HCT116 (cell line): ENCODE results near the gene PCDH19. TPM values are rescaled to one million over a fixed set of nuclear protein-coding genes. Genes with fewer than 3 reads are reported as not detected.

Experiments
- ATAC-seq: fragments of 200-7000 bp; cut with Tn5 transposase; 2 replicates; pipeline ENCODE4 v1.9.1; 2020; ENCODE audit warnings: mild to moderate bottlenecking, moderate library complexity
- BruUV-seq: library from RNA; stranded (reverse); fragments of 400-500 nt; replicated peaks from 2 replicates; lab custom pipeline; 2021; lab: Mats Ljungman, UMichigan
- CTCF ChIA-PET: fragments of 300-600 bp; sonication (Branson Sonifier 250); formaldehyde crosslinking; loops from one replicate; lab custom pipeline; 2021; ENCODE audit warnings: antibody characterized with exemption; lab: Charles Lee
- POLR2A ChIA-PET: fragments of 300-600, 350-600 bp; sonication (Branson Sonifier 250); formaldehyde crosslinking; loops from one replicate; lab custom pipeline; 2021; ENCODE audit warnings: antibody characterized with exemption; lab: Charles Lee
- RAD21 ChIA-PET, 2 experiments: fragments of 300-600 bp; sonication (Branson Sonifier 250); formaldehyde crosslinking; loops; one replicate each; lab custom pipeline; 2023; ENCODE audit warnings: low total read pairs in 2 of 2; ENCODE audit not compliant: uncharacterized antibody in 2 of 2, unreplicated experiment in 2 of 2, low non-redundant PET in 1 of 2; lab: Charles Lee
- DNase-seq: peaks from one replicate; pipeline ENCODE4 v3.0.0-alpha.2; 2010; ENCODE audit warnings: low read depth, low spot score
- H2AFZ ChIP-seq: fragments of 200-600 bp; shearing (Covaris generic), sonication (generic); 2 replicates; pipeline ENCODE4 v1.6.1; 2017; ENCODE audit warnings: low read depth, mixed run types, mixed read lengths, antibody characterized with exemption, low read length; ENCODE audit not compliant: poor library complexity, severe bottlenecking
- H3K27ac ChIP-seq: 2 replicates; pipeline ENCODE4 v1.5.1; 2012; ENCODE audit warnings: low read depth, low read length
- H3K27me3 ChIP-seq: fragments of 200-600 bp; sonication (generic); 2 replicates; pipeline ENCODE4 v1.6.1; 2016; ENCODE audit warnings: mixed run types, low read length, mixed read lengths; ENCODE audit not compliant: insufficient read depth
- H3K36me3 ChIP-seq, 2 experiments: fragments of 200-500 bp in 1 of 2; fragments of 200-600 bp in 1 of 2; sonication (Bioruptor generic) in 1 of 2; sonication (generic) in 1 of 2; 2 replicates each; pipeline versions ENCODE4 v1.5.1 to v1.6.1; 2014 to 2016; ENCODE audit warnings: low read length in 2 of 2, inconsistent platforms in 1 of 2, mixed read lengths in 1 of 2, mixed run types in 1 of 2; ENCODE audit not compliant: insufficient read depth in 2 of 2, control insufficient read depth in 1 of 2
- H3K4me1 ChIP-seq, 2 experiments: fragments of 200-600 bp in 1 of 2; sonication (generic) in 1 of 2; 2 replicates each; pipeline versions ENCODE4 v1.5.1 to v1.6.1; 2012 to 2017; ENCODE audit warnings: low read length in 2 of 2, inconsistent platforms in 1 of 2, mild to moderate bottlenecking in 1 of 2, mixed read lengths in 1 of 2, mixed run types in 1 of 2, moderate library complexity in 1 of 2; ENCODE audit not compliant: insufficient read depth in 2 of 2, control insufficient read depth in 1 of 2
- H3K4me2 ChIP-seq: fragments of 200-600 bp; sonication (generic); 2 replicates; pipeline ENCODE4 v1.6.1; 2017; ENCODE audit warnings: mixed run types, low read length, mixed read lengths
- H3K4me3 ChIP-seq, 2 experiments: fragments of 200-600 bp in 1 of 2; sonication (generic) in 1 of 2; replicated peaks in 1 of 2; 2 replicates each; pipeline ENCODE4 v1.5.1; 2011 to 2016; ENCODE audit warnings: low read length in 2 of 2, control low read depth in 1 of 2, low read depth in 1 of 2, mild to moderate bottlenecking in 1 of 2, mixed read lengths in 1 of 2, mixed run types in 1 of 2
- H3K79me2 ChIP-seq: fragments of 200-600 bp; sonication (generic); 2 replicates; pipeline ENCODE4 v1.6.1; 2017; ENCODE audit warnings: mild to moderate bottlenecking, mixed run types, low read length, moderate library complexity, mixed read lengths; ENCODE audit not compliant: insufficient read depth
- H3K9ac ChIP-seq: fragments of 200-600 bp; sonication (generic); 2 replicates; pipeline ENCODE4 v1.6.1; 2016; ENCODE audit warnings: low read length, mixed read lengths
- H3K9me2 ChIP-seq: fragments of 200-600 bp; sonication (generic), shearing (Covaris generic); 2 replicates; pipeline ENCODE4 v1.6.1; 2017; ENCODE audit warnings: mixed run types, mild to moderate bottlenecking, moderate library complexity; ENCODE audit not compliant: insufficient read depth
- H3K9me3 ChIP-seq, 2 experiments: fragments of 200-500 bp in 1 of 2; fragments of 200-600 bp in 1 of 2; sonication (Bioruptor generic) in 1 of 2; sonication (generic) in 1 of 2; 2 replicates each; pipeline ENCODE4 v1.6.1; 2014 to 2017; ENCODE audit warnings: low read length in 2 of 2, mixed read lengths in 2 of 2, inconsistent platforms in 1 of 2, low read depth in 1 of 2, mild to moderate bottlenecking in 1 of 2, mixed run types in 1 of 2, moderate library complexity in 1 of 2; ENCODE audit not compliant: control insufficient read depth in 1 of 2, insufficient read depth in 1 of 2
- H4K20me1 ChIP-seq: fragments of 200-600 bp; sonication (generic), shearing (Covaris generic); 2 replicates; pipeline ENCODE4 v1.6.1; 2017; ENCODE audit warnings: mixed run types, mild to moderate bottlenecking, moderate library complexity; ENCODE audit not compliant: insufficient read depth
- EGR1 ChIP-seq: IDR thresholded peaks from 2 replicates; pipeline ENCODE4 v1.6.1; 2012; ENCODE audit warnings: low read depth
- EZH2phosphoT487 ChIP-seq: fragments of 200-600 bp; IDR thresholded peaks from 2 replicates; pipeline ENCODE4 v1.6.1; 2018; ENCODE audit warnings: antibody characterized with exemption, borderline replicate concordance
- JUND ChIP-seq: IDR thresholded peaks from 2 replicates; pipeline ENCODE4 v1.6.1; 2012
- MAX ChIP-seq: IDR thresholded peaks from 2 replicates; pipeline ENCODE4 v1.6.1; 2012
- POLR2A ChIP-seq: IDR thresholded peaks from 2 replicates; pipeline ENCODE4 v1.7.0; 2011; ENCODE audit warnings: borderline replicate concordance; ENCODE audit not compliant: insufficient read depth, insufficient read length; ENCODE audit errors: extremely low read depth
- POLR2AphosphoS5 ChIP-seq: IDR thresholded peaks from 2 replicates; pipeline ENCODE4 v1.6.1; 2011; ENCODE audit warnings: mild to moderate bottlenecking, low read depth, low read length, moderate library complexity
- RAD21 ChIP-seq: IDR thresholded peaks from 2 replicates; pipeline ENCODE4 v1.6.1; 2012; ENCODE audit warnings: low read depth, mild to moderate bottlenecking
- SIN3A ChIP-seq: IDR thresholded peaks from 2 replicates; pipeline ENCODE4 v1.6.1; 2012; ENCODE audit warnings: low read depth
- SP1 ChIP-seq: IDR thresholded peaks from 2 replicates; pipeline ENCODE4 v1.6.1; 2012; ENCODE audit warnings: low read depth
- SRF ChIP-seq: IDR thresholded peaks from 2 replicates; pipeline ENCODE4 v1.6.1; 2012; ENCODE audit warnings: low read depth
- ZBTB33 ChIP-seq: IDR thresholded peaks from 2 replicates; pipeline ENCODE4 v1.6.1; 2011; ENCODE audit warnings: mild to moderate bottlenecking, low read length, moderate library complexity; ENCODE audit not compliant: insufficient replicate concordance; ENCODE audit errors: extremely low read depth
- ZFX ChIP-seq: fragments of 450-650 bp; IDR thresholded peaks from 2 replicates; pipeline ENCODE4 v1.6.1; 2017
- ZNF274 ChIP-seq: fragments of 200-500 bp; sonication (Bioruptor generic); IDR thresholded peaks from 2 replicates; pipeline ENCODE4 v1.6.1; 2014; ENCODE audit warnings: mild to moderate bottlenecking, low read depth, low read length, inconsistent platforms
- intact Hi-C: fragments of 100-400 bp; cut with micrococcal nuclease; formaldehyde crosslinking; loops from 2 replicates; pipeline ENCODE4 v1.10.0; 2022
- total RNA-seq: library from RNA; stranded (reverse); gene quantifications from one replicate; pipeline ENCODE4 v1.2.1, GENCODE V29; 2021; ENCODE audit not compliant: unreplicated experiment
- TF ChIP-seq, protein P1 (sequence below), 3 experiments: fragments of 200-600 bp in 1 of 3; sonication (generic) in 1 of 3; IDR thresholded peaks in 2 of 3; conservative IDR thresholded peaks in 1 of 3; 2 replicates each; pipeline ENCODE4 v1.5.1; 2012 to 2017; ENCODE audit warnings: low read depth in 2 of 3, low read length in 2 of 3, antibody characterized with exemption in 1 of 3, borderline replicate concordance in 1 of 3, control low read depth in 1 of 3, mild to moderate bottlenecking in 1 of 3, mixed read lengths in 1 of 3, mixed run types in 1 of 3, moderate library complexity in 1 of 3; ENCODE audit not compliant: insufficient read depth in 1 of 3
- TF ChIP-seq, protein P2 (sequence below): IDR thresholded peaks from 2 replicates; pipeline ENCODE4 v1.6.1; 2012; ENCODE audit warnings: low read depth

PCDH19 gene
- total RNA-seq, 1 experiment from 2014 or later, result 0.32 TPM

GRCh38 chrX:100449696-100450608 is 39.9 kb upstream of the PCDH19 start:
- POLR2A ChIA-PET, result no interaction called here
- CTCF ChIA-PET, result no interaction called here
- RAD21 ChIA-PET, result no interaction called here

More at GRCh38 chrX:100449696-100450608, 39.9 kb upstream of the PCDH19 start:
- no peaks in the 10 kb centered on the region; a peak in 1 of 4 replicates for H3K4me1 ChIP-seq
- H3K27ac ChIP-seq, result no peak overlapping the region
- no peak overlapping the region for H3K9ac ChIP-seq
- no peak overlapping the region for H3K4me3 ChIP-seq
- no peaks in the 10 kb centered on the region for H3K36me3 ChIP-seq
- H3K9me3 ChIP-seq, result no peaks in the 10 kb centered on the region
- no peak overlapping the region for H2AFZ ChIP-seq
- no peaks in the 10 kb centered on the region for H3K27me3 ChIP-seq
- no peak for DNase-seq
- ATAC-seq, result no peak
- no TSS peak for BruUV-seq
- no peaks in the 10 kb centered on the region for H4K20me1 ChIP-seq
- H3K9me2 ChIP-seq, result no peaks in the 10 kb centered on the region
- H3K79me2 ChIP-seq, result no peaks in the 10 kb centered on the region
- TF ChIP-seq, protein P1, sequence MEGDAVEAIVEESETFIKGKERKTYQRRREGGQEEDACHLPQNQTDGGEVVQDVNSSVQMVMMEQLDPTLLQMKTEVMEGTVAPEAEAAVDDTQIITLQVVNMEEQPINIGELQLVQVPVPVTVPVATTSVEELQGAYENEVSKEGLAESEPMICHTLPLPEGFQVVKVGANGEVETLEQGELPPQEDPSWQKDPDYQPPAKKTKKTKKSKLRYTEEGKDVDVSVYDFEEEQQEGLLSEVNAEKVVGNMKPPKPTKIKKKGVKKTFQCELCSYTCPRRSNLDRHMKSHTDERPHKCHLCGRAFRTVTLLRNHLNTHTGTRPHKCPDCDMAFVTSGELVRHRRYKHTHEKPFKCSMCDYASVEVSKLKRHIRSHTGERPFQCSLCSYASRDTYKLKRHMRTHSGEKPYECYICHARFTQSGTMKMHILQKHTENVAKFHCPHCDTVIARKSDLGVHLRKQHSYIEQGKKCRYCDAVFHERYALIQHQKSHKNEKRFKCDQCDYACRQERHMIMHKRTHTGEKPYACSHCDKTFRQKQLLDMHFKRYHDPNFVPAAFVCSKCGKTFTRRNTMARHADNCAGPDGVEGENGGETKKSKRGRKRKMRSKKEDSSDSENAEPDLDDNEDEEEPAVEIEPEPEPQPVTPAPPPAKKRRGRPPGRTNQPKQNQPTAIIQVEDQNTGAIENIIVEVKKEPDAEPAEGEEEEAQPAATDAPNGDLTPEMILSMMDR (IDR thresholded peaks at IDR 0.05 in 2 of 3, conservative IDR thresholded peaks at IDR 0.05 in 1 of 3; ENCODE audit: borderline replicate concordance in 1 of 3, insufficient read depth in 1 of 3, low read depth in 2 of 3, low read length in 2 of 3), result no peak
- no peak for TF ChIP-seq ZNF274
- no peak for TF ChIP-seq MAX
- no peak for TF ChIP-seq SRF
- TF ChIP-seq ZFX, result no peak
- TF ChIP-seq RAD21, result no peak
- no peak for TF ChIP-seq POLR2A
- no peak for TF ChIP-seq SP1
- no peak for TF ChIP-seq EZH2phosphoT487
- no peak for TF ChIP-seq POLR2AphosphoS5
- TF ChIP-seq SIN3A, result no peak
- no peak for TF ChIP-seq EGR1
- TF ChIP-seq JUND, result no peak
- no peak for TF ChIP-seq ZBTB33
- TF ChIP-seq, protein P2, sequence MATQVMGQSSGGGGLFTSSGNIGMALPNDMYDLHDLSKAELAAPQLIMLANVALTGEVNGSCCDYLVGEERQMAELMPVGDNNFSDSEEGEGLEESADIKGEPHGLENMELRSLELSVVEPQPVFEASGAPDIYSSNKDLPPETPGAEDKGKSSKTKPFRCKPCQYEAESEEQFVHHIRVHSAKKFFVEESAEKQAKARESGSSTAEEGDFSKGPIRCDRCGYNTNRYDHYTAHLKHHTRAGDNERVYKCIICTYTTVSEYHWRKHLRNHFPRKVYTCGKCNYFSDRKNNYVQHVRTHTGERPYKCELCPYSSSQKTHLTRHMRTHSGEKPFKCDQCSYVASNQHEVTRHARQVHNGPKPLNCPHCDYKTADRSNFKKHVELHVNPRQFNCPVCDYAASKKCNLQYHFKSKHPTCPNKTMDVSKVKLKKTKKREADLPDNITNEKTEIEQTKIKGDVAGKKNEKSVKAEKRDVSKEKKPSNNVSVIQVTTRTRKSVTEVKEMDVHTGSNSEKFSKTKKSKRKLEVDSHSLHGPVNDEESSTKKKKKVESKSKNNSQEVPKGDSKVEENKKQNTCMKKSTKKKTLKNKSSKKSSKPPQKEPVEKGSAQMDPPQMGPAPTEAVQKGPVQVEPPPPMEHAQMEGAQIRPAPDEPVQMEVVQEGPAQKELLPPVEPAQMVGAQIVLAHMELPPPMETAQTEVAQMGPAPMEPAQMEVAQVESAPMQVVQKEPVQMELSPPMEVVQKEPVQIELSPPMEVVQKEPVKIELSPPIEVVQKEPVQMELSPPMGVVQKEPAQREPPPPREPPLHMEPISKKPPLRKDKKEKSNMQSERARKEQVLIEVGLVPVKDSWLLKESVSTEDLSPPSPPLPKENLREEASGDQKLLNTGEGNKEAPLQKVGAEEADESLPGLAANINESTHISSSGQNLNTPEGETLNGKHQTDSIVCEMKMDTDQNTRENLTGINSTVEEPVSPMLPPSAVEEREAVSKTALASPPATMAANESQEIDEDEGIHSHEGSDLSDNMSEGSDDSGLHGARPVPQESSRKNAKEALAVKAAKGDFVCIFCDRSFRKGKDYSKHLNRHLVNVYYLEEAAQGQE, result no peak
- TF ChIP-seq, all 23 proteins: peak for 0
- intact Hi-C loops, result no loop called here
- no peak overlapping the region for H3K4me2 ChIP-seq
